Keratinocyte (primary cell): ENCODE measurements around the gene ATXN7L3. TPM values are rescaled to one million over a fixed set of nuclear protein-coding genes. Genes with fewer than 3 reads are reported as not detected.

Source experiments
- DNase-seq: peaks from one replicate; pipeline ENCODE4 v3.0.0-alpha.2; 2011; ENCODE audit warnings: low read depth, missing footprints, low spot score
- FAIRE-seq: peaks from 2 replicates; lab custom pipeline; 2011; peaks lifted over from hg19 to GRCh38; lab: Jason Lieb, UNC
- H2AFZ ChIP-seq: 2 replicates; pipeline ENCODE4 v1.6.0; 2012; ENCODE audit warnings: low read length, control low read depth, inconsistent platforms; ENCODE audit not compliant: control insufficient read depth
- H3K27ac ChIP-seq: 2 replicates; pipeline ENCODE4 v1.5.1; 2011; ENCODE audit warnings: low read length; ENCODE audit not compliant: control insufficient read depth, insufficient read depth
- H3K27me3 ChIP-seq: 3 replicates; pipeline ENCODE4 v1.6.0; 2011; ENCODE audit warnings: low read length; ENCODE audit not compliant: control insufficient read depth, insufficient read depth; ENCODE audit errors: extremely low read depth
- H3K36me3 ChIP-seq, 2 experiments: 2 replicates in 1 of 2; 3 replicates in 1 of 2; pipeline ENCODE4 v1.5.1; 2011; ENCODE audit warnings: low read length in 2 of 2, mild to moderate bottlenecking in 1 of 2; ENCODE audit not compliant: control insufficient read depth in 2 of 2, insufficient read depth in 2 of 2; ENCODE audit errors: extremely low read depth in 1 of 2
- H3K4me1 ChIP-seq: 3 replicates; pipeline ENCODE4 v1.5.1; 2011; ENCODE audit warnings: low read length; ENCODE audit not compliant: control insufficient read depth, insufficient read depth; ENCODE audit errors: extremely low read depth
- H3K4me2 ChIP-seq: 3 replicates; pipeline ENCODE4 v1.6.0; 2011; ENCODE audit warnings: low read depth, low read length; ENCODE audit not compliant: control insufficient read depth, insufficient read depth; ENCODE audit errors: extremely low read depth
- H3K4me3 ChIP-seq, 3 experiments: fragments of 200-600 bp in 1 of 3; sonication (generic) in 1 of 3; 2 replicates in 2 of 3; 3 replicates in 1 of 3; pipeline ENCODE4 v1.5.1; 2011 to 2016; ENCODE audit warnings: low read length in 3 of 3, mild to moderate bottlenecking in 3 of 3, control low read depth in 2 of 3, inconsistent platforms in 1 of 3, low read depth in 1 of 3, mixed read lengths in 1 of 3, mixed run types in 1 of 3, moderate library complexity in 1 of 3; ENCODE audit not compliant: control insufficient read depth in 2 of 3, insufficient read depth in 2 of 3; ENCODE audit errors: extremely low read depth in 1 of 3
- H3K79me2 ChIP-seq: 2 replicates; pipeline ENCODE4 v1.6.0; 2012; ENCODE audit warnings: low read length; ENCODE audit not compliant: control insufficient read depth, insufficient read depth
- H3K9ac ChIP-seq: 3 replicates; pipeline ENCODE4 v1.6.0; 2011; ENCODE audit warnings: low read length; ENCODE audit not compliant: control insufficient read depth, insufficient read depth; ENCODE audit errors: extremely low read depth
- H3K9me1 ChIP-seq: 3 replicates; pipeline ENCODE4 v1.6.0; 2011; ENCODE audit warnings: low read length; ENCODE audit not compliant: control insufficient read depth, insufficient read depth; ENCODE audit errors: extremely low read depth
- H3K9me3 ChIP-seq: 2 replicates; pipeline ENCODE4 v1.5.1; 2012; ENCODE audit warnings: low read depth, low read length; ENCODE audit not compliant: control insufficient read depth
- H4K20me1 ChIP-seq: 3 replicates; pipeline ENCODE4 v1.6.0; 2011; ENCODE audit warnings: low read length; ENCODE audit not compliant: control insufficient read depth, insufficient read depth; ENCODE audit errors: extremely low read depth
- CTCF ChIP-seq, 3 experiments: IDR thresholded peaks in 1 of 3; conservative IDR thresholded peaks in 1 of 3; optimal IDR thresholded peaks in 1 of 3; 2 replicates in 2 of 3; 3 replicates in 1 of 3; pipeline versions ENCODE3 to v1.5.1; 2011; ENCODE audit warnings: low read length in 3 of 3, mild to moderate bottlenecking in 3 of 3, moderate library complexity in 2 of 3, control low read depth in 1 of 3, inconsistent platforms in 1 of 3; ENCODE audit not compliant: insufficient read depth in 2 of 3; ENCODE audit errors: extremely low read depth in 1 of 3
- EZH2 ChIP-seq: IDR thresholded peaks from one replicate; pipeline ENCODE4 v1.6.1; 2012; ENCODE audit warnings: inconsistent platforms, mild to moderate bottlenecking, low read length, moderate library complexity
- dilution Hi-C: fragments of 300-500 bp; cut with MboI; formaldehyde crosslinking; loops from one replicate; pipeline ENCODE4 v1.7.0; 2020; ENCODE audit warnings: low sequenced_read_pairs; ENCODE audit not compliant: extremely low pct_ligation_motif_present
- polyA plus RNA-seq, 5 experiments: library from polyadenylated mRNA; depleted of rRNA in 3 of 5; stranded (reverse) in 3 of 5; stranded (forward) in 1 of 5; unstranded in 1 of 5; fragments of >200 nt; gene quantifications; 1 replicate in 1 of 5; 2 replicates in 3 of 5; 3 replicates in 1 of 5; pipeline versions ENCODE4 v1.2.1 to v1.2.3, GENCODE V29; 2011 to 2012; ENCODE audit warnings: missing spikeins in 2 of 5, low read depth in 1 of 5, low replicate concordance in 1 of 5

ATXN7L3 gene
- polyA plus RNA-seq, 1 donor (not counting 4 experiments of a cell fraction or from before 2014, with no cell fraction given), result 32.8 TPM

GRCh38 chr17:44223541-44224071, 23.9 kb upstream of the ATXN7L3 start:
- Histone ChIP-seq H3K9ac (no peak overlapping the region), H3K9me1 (no peaks in the 10 kb centered on the region), H3K9me3 (no peaks in the 10 kb centered on the region), H3K4me1 (peaks cover 20% of the 10 kb centered on the region), H4K20me1 (no peaks in the 10 kb centered on the region), H3K27me3 (no peaks in the 10 kb centered on the region), H3K4me3 (no peak overlapping the region), H3K79me2 (peaks cover 5% of the 10 kb centered on the region), H3K27ac (no peak overlapping the region), H2AFZ (no peak overlapping the region), H3K4me2 (no peak overlapping the region), H3K36me3 (no peaks in the 10 kb centered on the region)
- dilution Hi-C loops, result no loop called here
- no peak for DNase-seq
- no peak for TF ChIP-seq CTCF (optimal IDR thresholded peaks at IDR 0.05 in 1 of 3, IDR thresholded peaks at IDR 0.05 in 1 of 3, conservative IDR thresholded peaks at IDR 0.05 in 1 of 3; ENCODE audit: extremely low read depth in 1 of 3, insufficient read depth in 2 of 3, low read length in 3 of 3)
- TF ChIP-seq EZH2, result no peak
- FAIRE-seq, result no peak

GRCh38 chr17:44222112-44222869, 22.6 kb upstream of the ATXN7L3 start:
- TF ChIP-seq CTCF (optimal IDR thresholded peaks at IDR 0.05 in 1 of 3, IDR thresholded peaks at IDR 0.05 in 1 of 3, conservative IDR thresholded peaks at IDR 0.05 in 1 of 3; ENCODE audit: extremely low read depth in 1 of 3, insufficient read depth in 2 of 3, low read length in 3 of 3) (peak in 1 of 3 experiments; percentile 19), EZH2 (no peak)
- Histone ChIP-seq H3K4me3 (peak overlapping the region; percentile 84 to 89 (median 85)), H3K4me2 (peak overlapping the region; percentile 98), H2AFZ (peak overlapping the region; percentile 92), H3K79me2 (peaks cover 15% of the 10 kb centered on the region), H3K36me3 (peaks cover 0 to 4% of the 10 kb centered on the region in 2 experiments), H3K27me3 (no peaks in the 10 kb centered on the region), H3K27ac (peak overlapping the region; percentile 70), H3K4me1 (peaks cover 28% of the 10 kb centered on the region), H3K9ac (peak overlapping the region; percentile 87), H3K9me1 (no peaks in the 10 kb centered on the region), H3K9me3 (no peaks in the 10 kb centered on the region), H4K20me1 (no peaks in the 10 kb centered on the region)
- dilution Hi-C loops, result no loop called here
- FAIRE-seq (no peak), DNase-seq (no peak)
